Omental fat pad (tissue), 4 donors: ENCODE data around the gene DEFB119. TPM values are rescaled to one million over a fixed set of nuclear protein-coding genes. Genes with fewer than 3 reads are reported as not detected.
"Not testable (repeated sequence)": the region's sequence is repeated elsewhere in the genome, so short reads cannot be mapped to it uniquely, and the experiment has no call there.

ENCODE experiments used
- ATAC-seq: fragments of 150-250 bp; one replicate; pipeline ENCODE4 v1.9.1; 2016; ENCODE audit warnings: mild to moderate bottlenecking, moderate library complexity; ENCODE audit not compliant: low FRiP score
- DNase-seq: peaks from one replicate; pipeline ENCODE4 v3.0.0-alpha.2; 2019; ENCODE audit warnings: low spot score
- total RNA-seq, 4 donors: library from RNA; depleted of rRNA; stranded (reverse); fragments of >200 nt; gene quantifications; one replicate each; pipeline ENCODE4 v1.1.0, GENCODE V29; 2016
- TF ChIP-seq, protein P1 (sequence below), 3 donors: fragments of 450-650 bp; IDR thresholded peaks; one replicate each; pipeline ENCODE4 v1.5.1; 2016 to 2017; ENCODE audit warnings: antibody characterized with exemption in 3 of 3, mild to moderate bottlenecking in 3 of 3, moderate library complexity in 2 of 3

DEFB119 gene, protein sequence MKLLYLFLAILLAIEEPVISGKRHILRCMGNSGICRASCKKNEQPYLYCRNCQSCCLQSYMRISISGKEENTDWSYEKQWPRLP
- total RNA-seq: not detected

DNA sequence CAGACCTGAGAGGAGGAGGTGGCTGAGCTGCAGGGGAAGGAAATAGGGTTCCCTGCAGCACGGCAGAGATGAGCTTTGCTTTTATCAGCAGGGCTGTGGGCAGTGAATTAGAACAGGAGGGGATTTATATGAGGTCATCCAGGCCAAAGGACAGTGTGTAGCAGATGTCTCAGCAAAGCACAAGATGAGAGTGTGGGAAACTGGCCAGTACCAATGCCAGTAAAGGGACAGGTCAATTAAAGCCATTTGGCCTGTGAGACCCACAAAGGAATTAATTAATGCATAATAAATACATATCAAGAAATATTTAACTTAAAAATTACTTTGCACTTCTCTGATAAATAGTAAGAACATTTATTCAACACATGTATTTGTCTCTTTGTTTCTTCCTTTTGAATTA lies at the start of gene DEFB119:
TSS of gene DEFB119 (minus strand) at position 101 of the 400 bp plus-strand sequence. CDS start 107 bp downstream, outside the sequence.
- DNase-seq (no peak), ATAC-seq (no peak)
- TF ChIP-seq, protein P1, sequence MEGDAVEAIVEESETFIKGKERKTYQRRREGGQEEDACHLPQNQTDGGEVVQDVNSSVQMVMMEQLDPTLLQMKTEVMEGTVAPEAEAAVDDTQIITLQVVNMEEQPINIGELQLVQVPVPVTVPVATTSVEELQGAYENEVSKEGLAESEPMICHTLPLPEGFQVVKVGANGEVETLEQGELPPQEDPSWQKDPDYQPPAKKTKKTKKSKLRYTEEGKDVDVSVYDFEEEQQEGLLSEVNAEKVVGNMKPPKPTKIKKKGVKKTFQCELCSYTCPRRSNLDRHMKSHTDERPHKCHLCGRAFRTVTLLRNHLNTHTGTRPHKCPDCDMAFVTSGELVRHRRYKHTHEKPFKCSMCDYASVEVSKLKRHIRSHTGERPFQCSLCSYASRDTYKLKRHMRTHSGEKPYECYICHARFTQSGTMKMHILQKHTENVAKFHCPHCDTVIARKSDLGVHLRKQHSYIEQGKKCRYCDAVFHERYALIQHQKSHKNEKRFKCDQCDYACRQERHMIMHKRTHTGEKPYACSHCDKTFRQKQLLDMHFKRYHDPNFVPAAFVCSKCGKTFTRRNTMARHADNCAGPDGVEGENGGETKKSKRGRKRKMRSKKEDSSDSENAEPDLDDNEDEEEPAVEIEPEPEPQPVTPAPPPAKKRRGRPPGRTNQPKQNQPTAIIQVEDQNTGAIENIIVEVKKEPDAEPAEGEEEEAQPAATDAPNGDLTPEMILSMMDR (IDR thresholded peaks at IDR 0.05): no peak

DNA sequence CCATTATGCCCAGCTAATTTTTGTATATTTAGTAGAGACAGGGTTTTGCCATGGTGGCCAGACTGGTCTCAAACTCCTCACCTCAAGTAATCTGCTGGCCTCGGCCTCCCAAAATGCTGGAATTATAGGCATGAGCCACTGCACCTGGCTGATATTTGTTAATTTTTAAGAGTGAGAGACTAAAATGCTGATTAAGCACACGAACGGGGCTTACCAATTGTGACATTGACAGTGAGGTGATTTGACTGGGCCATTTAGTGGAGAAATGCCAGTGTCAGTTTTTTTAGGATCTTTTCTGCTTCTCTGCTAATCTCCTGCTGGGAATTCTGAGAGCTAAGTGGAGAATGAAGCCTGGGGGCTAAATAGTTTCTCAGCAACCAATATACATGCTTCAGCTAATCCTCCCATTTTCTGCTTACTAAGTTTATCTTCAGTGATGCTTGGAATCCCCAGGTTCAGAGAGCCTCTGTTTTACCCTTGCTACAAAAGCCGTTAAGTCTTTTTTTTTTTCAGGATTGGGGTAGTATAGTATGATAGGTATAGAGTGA lies 40.3 kb upstream of the DEFB119 start:
- ATAC-seq (no peak), DNase-seq (no peak)
- TF ChIP-seq, protein P1 (IDR thresholded peaks at IDR 0.05): no peak

DNA sequence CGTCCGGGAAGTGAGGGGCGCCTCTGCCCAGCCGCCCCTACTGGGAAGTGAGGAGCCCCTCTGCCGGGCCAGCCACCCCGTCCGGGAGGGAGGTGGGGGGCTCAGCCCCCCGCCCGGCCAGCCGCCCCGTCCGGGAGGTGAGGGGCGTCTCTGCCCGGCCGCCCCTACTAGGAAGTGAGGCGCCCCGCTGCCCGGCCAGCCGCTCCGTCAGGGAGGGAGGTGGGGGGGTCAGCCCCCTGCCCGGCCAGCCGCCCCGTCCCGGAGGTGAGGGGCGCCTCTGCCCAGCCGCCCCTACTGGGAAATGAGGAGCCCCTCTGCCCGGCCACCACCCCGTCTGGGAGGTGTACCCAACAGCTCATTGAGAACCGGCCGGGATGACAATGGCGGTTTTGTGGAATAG lies 37.2 kb upstream of the DEFB119 start:
- not testable (repeated sequence) for DNase-seq, ATAC-seq

DNA sequence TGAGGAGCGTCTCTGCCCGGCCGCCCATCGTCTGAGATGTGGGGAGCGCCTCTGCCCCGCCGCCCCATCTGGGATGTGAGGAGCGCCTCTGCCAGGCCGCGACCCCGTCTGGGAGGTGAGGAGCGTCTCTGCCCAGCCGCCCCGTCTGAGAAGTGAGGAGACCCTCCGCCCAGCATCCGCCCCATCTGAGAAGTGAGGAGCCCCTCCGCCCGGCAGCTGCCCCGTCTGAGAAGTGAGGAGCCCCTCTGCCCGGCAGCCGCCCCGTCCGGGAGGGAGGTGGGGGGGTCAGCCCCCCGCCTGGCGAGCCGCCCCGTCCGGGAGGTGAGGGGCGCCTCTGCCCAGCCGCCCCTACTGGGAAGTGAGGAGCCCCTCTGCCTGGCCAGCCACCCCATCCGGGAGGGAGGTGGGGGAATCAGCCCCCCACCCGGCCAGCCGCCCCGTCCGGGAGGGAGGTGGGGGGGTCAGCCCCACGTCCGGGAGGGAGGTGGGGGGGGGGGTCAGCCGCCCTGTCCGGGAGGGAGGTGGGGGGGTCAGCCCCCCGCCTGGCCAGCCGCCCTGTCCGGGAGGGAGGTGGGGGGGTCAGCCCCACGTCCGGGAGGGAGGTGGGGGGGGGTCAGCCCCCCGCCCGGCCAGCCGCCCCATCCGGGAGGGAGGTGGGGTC lies 36.6 kb upstream of the DEFB119 start:
- not testable (repeated sequence) for DNase-seq, ATAC-seq

DNA sequence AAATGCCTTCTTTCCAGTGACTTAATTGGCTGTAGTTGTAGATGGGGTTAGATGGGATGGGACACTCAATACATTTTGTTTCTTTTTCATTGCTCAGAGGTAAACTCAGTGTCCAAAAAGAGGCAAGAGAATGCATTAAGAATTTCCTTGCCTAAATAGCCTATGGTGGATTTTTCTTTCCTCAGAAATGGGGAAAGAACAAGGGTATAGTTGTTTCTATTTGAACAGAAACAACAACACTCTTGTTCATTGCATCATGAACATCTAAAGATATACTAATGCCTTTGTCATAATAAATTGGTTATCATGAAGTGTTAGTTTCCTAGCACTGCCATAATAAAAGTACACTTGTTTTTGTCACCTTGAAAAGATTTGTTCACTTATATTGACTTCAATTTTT lies 35.4 kb upstream of the DEFB119 start:
- no peak for DNase-seq
- TF ChIP-seq, protein P1 (IDR thresholded peaks at IDR 0.05): no peak
- no peak for ATAC-seq

DNA sequence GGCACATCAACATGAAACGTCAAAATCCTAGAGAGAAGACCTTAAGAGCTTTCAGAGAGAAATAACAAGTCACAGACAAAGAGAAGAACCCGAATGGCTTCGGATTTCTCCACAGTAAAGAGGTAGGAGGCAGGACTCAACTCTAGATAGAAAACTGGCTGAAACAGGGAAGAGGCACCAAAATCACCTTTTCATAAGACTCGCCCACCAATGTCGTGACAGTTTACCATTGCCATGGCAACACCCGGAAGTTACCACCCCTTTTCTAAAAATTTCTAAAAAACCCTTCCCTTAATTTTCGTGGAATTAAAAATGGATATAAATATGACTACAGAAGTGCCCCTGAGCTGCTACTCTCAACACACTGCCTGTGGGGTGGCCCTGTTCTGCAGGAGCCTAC lies 27.9 kb upstream of the DEFB119 start:
- DNase-seq (no peak), ATAC-seq (no peak)
- TF ChIP-seq, protein P1 (IDR thresholded peaks at IDR 0.05): no peak

DNA sequence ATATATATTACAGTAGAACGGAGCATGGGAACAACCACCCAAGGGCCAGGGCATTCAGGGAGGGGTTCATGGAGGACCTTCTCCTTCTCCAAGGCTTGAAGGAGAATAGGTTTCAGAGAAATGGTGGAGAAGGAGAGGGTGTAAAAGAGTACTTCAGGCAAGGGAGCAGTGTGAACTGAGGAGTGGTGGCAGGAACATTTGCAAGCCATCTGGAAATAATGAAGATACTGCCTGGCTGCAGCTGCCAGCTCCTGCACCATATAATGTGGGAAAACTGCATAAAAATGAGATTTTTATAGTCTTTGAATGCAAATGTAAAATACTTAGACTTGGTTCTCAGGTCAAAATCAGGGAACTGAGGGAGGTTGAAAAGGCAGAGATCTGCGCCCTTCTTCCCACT lies 25.3 kb upstream of the DEFB119 start:
- TF ChIP-seq, protein P1 (IDR thresholded peaks at IDR 0.05): no peak
- DNase-seq (no peak), ATAC-seq (no peak)

DNA sequence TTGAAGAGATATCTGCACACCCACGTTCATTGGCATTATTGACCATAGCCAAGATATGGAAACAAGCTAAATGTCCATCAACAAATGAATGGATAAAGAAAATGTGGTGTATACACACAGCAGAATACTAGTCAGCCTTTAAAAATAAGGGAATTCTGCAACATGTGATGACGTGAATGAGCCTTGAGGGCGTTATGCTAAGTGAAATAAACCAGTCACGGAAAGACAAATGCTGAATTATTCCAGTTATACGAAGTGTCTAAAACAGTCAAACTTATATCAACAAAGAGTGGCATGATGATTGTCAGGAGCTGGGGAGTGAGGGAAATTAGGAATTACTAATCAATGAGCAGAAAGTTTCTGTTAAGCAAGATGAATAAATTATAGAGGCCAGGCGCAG lies 24.0 kb upstream of the DEFB119 start:
- no peak for DNase-seq
- no peak for ATAC-seq
- TF ChIP-seq, protein P1 (IDR thresholded peaks at IDR 0.05): no peak
